Ovary (tissue), 9 donors: ENCODE measurements around the gene NDUFS6. TPM values are rescaled to one million over a fixed set of nuclear protein-coding genes. Genes with fewer than 3 reads are reported as not detected.

ENCODE experiments used
- DNase-seq, 5 donors: peaks; one replicate each; pipeline ENCODE4 v3.0.0-alpha.2; 2019 to 2020
- H3K27ac ChIP-seq, 2 donors: fragments of 200-600 bp; one replicate each; pipeline versions ENCODE4 v1.5.1 to v1.8.0; 2019 to 2022
- H3K27me3 ChIP-seq: fragments of 200-600 bp; one replicate; pipeline ENCODE4 v1.8.0; 2022
- H3K36me3 ChIP-seq: fragments of 200-600 bp; sonication (generic); one replicate; pipeline ENCODE4 v1.5.1; 2019
- H3K4me1 ChIP-seq: one replicate; pipeline ENCODE4 v1.8.1; 2013; ENCODE audit warnings: mild to moderate bottlenecking, moderate library complexity; ENCODE audit not compliant: insufficient read depth
- H3K4me3 ChIP-seq: fragments of 200-600 bp; sonication (generic); one replicate; pipeline ENCODE4 v1.5.1; 2017
- H3K9me3 ChIP-seq, 2 donors: fragments of 200-600 bp in 1 of 2; sonication (generic) in 1 of 2; one replicate each; pipeline versions ENCODE4 v1.5.1 to v1.8.1; 2013 to 2019; ENCODE audit warnings: mild to moderate bottlenecking in 1 of 2, moderate library complexity in 1 of 2
- EP300 ChIP-seq: sonication (generic); formaldehyde crosslinking; IDR thresholded peaks from one replicate; pipeline ENCODE4 v1.6.1; 2017; ENCODE audit warnings: antibody characterized with exemption
- POLR2A ChIP-seq: fragments of 450-650 bp; IDR thresholded peaks from one replicate; pipeline ENCODE4 v1.6.1; 2017; ENCODE audit warnings: antibody characterized with exemption, mild to moderate bottlenecking, moderate library complexity
- WGBS, 3 donors: extraction: QIAGEN DNeasy Blood & Tissue Kit in 1 of 3; methylation state at CpG; one replicate each; pipeline versions ENCODE4 v1.1.5 to v1.1.7; 2013 to 2017; 5-methylcytosine and 5-hydroxymethylcytosine counted together
- intact Hi-C, 4 donors: fragments of 100-400 bp; cut with DNase I; formaldehyde crosslinking; loops; one replicate each; pipeline versions ENCODE4 v1.11.0 to v1.15.1; 2022 to 2023
- polyA plus RNA-seq, 2 donors: library from polyadenylated mRNA; stranded (reverse); fragments of 200-250 nt in 1 of 2; fragments of 350-450 nt in 1 of 2; fragmentation: Illumina TruSeq in 1 of 2; extraction: RNeasy Lipid Tissue Mini Kit (QIAGEN cat#74804) in 1 of 2; gene quantifications; one replicate each; pipeline ENCODE4 v1.2.3, GENCODE V29; 2013 to 2014
- total RNA-seq, 7 donors: library from RNA; depleted of rRNA in 2 of 7; stranded (reverse); fragments of >200 nt in 2 of 7; fragmentation: NEBNext Ultra II Directional in 3 of 7; extraction: Animal tissue kit (Norgen Biotek cat#: 25700) in 3 of 7; gene quantifications; one replicate each; pipeline versions ENCODE4 v1.1.0 to v1.2.4, GENCODE V29; 2016 to 2023
- TF ChIP-seq, protein P1 (sequence below), 3 donors: fragments of 450-650 bp in 2 of 3; fragments of 200-600 bp in 1 of 3; IDR thresholded peaks; one replicate each; pipeline versions ENCODE4 v1.5.1 to v1.8.0; 2016 to 2022; ENCODE audit warnings: antibody characterized with exemption in 3 of 3, mild to moderate bottlenecking in 1 of 3
- donor health status: DM: no; HTN: no; CAD: no; lungs with moderate emphysema.
- donor health status: DM: no; HTN: no; CAD: no.
- donor health status: Bipolar disorder and iron deficiency.
- donor health status: DM: yes; HTN: yes; CAD: no.
- donor health status: DM: no; HTN: no; CAD: no.
- donor health status: DM: yes; HTN: yes; CAD: no.

The NDUFS6 gene
- total and polyA plus RNA-seq, 9 donors: 16.3 to 50.8 (median 21.5) TPM

DNA sequence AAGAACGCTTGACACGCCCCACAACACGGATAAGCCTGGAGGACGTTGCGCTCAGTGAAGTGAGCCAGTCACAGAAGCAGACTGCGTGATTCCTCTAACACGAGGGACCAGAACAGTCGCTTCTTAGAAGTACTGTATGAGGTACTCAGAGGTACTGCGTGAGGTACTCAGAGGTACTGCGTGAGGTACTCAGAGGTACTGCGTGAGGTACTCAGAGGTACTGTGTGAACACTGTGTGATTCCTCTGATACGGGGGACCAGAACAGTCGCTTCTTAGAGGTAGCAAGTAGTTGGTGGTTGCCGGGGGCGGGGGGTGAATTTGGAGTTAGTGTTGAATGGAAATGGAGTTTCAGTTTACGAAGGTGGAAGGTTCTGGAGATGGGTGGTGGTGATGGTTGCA lies 5.8 kb downstream of the NDUFS6 start:
- WGBS, 3 donors: 89 to 97% (median 95%) methylated on average over 16 of the region's 16 CpGs

DNA sequence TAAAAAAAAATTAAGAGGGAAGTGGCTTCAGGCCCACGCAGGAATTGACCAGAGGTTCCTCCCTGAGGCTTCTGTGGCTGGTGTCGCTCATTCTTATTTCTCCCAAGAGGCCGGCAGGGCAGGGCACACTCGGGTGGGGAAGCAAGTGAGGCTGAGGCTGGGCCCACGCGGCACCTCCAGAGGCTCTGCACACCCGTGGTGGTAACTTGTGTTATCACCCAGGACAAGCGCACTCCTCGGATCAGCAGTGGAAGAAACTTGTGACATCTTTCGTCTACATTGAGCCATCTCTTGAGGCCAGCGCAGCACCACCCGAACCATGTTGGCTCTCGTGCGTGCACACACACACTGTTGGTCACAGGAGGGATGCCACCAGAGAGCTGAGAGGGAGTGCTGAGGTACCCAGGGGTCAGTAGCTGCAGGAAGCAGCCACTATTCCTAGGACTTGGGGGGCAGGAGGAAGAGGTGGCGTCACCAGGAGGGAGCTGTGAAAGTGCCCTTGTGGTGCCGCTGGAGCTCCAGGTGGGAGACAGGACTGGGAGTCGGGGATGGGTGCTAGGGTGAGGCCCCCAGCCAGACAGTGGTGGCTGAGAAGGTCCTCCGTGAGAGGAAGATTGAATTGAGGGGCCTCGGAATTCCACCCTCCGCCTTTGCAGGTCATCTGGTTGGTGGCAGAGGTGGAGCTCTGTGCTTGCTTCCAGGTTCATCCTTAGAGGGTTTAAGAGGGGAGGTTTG lies 6.4 kb downstream of the NDUFS6 start:
- no peak overlapping the region for H3K27ac ChIP-seq
- no peak for TF ChIP-seq POLR2A
- TF ChIP-seq EP300: no peak
- TF ChIP-seq, protein P1, sequence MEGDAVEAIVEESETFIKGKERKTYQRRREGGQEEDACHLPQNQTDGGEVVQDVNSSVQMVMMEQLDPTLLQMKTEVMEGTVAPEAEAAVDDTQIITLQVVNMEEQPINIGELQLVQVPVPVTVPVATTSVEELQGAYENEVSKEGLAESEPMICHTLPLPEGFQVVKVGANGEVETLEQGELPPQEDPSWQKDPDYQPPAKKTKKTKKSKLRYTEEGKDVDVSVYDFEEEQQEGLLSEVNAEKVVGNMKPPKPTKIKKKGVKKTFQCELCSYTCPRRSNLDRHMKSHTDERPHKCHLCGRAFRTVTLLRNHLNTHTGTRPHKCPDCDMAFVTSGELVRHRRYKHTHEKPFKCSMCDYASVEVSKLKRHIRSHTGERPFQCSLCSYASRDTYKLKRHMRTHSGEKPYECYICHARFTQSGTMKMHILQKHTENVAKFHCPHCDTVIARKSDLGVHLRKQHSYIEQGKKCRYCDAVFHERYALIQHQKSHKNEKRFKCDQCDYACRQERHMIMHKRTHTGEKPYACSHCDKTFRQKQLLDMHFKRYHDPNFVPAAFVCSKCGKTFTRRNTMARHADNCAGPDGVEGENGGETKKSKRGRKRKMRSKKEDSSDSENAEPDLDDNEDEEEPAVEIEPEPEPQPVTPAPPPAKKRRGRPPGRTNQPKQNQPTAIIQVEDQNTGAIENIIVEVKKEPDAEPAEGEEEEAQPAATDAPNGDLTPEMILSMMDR (IDR thresholded peaks at IDR 0.05): no peak
- H3K4me3 ChIP-seq: no peak overlapping the region
- no peaks in the 10 kb centered on the region for H3K27me3 ChIP-seq
- no peak for DNase-seq
- no peaks in the 10 kb centered on the region for H3K4me1 ChIP-seq
- H3K9me3 ChIP-seq: no peaks in the 10 kb centered on the region
- 91 to 93% (median 93%) methylated on average over 20 of the region's 20 CpGs for WGBS, 3 donors
- intact Hi-C loops: no loop called here
- H3K36me3 ChIP-seq: no peaks in the 10 kb centered on the region

More for the DNA sequence above, 5.8 kb downstream of the NDUFS6 start:
- Histone ChIP-seq H3K27ac (no peak overlapping the region), H3K36me3 (no peaks in the 10 kb centered on the region), H3K9me3 (no peaks in the 10 kb centered on the region), H3K27me3 (no peaks in the 10 kb centered on the region), H3K4me3 (no peak overlapping the region), H3K4me1 (peaks cover under 1% of the 10 kb centered on the region)
- no peak for DNase-seq
- intact Hi-C loops: no loop called here
- TF ChIP-seq, protein P1 (IDR thresholded peaks at IDR 0.05): no peak
- TF ChIP-seq EP300 (no peak), POLR2A (no peak)

DNA sequence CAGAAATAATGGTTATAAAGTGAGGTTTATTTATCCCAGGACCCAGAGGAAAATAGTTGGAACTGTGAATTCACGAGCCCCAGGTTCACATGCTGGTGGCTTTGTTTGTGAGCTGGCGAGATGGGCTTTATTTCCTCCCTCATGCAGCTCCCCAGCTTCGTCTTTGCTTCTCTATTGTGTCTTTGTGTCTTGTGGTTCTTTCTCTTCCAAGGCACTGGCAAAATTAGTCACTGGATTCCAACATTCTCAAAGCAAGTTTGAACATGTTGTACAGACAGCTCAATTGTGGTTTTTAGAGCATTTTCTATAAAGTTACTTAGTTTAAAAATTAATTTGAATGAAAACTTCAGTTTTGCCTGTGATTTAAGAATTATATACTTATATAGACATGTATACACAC lies 7.2 kb downstream of the NDUFS6 start:
- Histone ChIP-seq H3K4me3 (no peak overlapping the region), H3K9me3 (no peaks in the 10 kb centered on the region), H3K36me3 (no peaks in the 10 kb centered on the region), H3K27me3 (no peaks in the 10 kb centered on the region), H3K27ac (no peak overlapping the region), H3K4me1 (no peaks in the 10 kb centered on the region)
- intact Hi-C loops: no loop called here
- 67 to 85% (median 68%) methylated on average over 3 of the region's 3 CpGs for WGBS, 3 donors
- DNase-seq: no peak
- TF ChIP-seq POLR2A: no peak
- TF ChIP-seq EP300: no peak
- TF ChIP-seq, protein P1 (IDR thresholded peaks at IDR 0.05): no peak

DNA sequence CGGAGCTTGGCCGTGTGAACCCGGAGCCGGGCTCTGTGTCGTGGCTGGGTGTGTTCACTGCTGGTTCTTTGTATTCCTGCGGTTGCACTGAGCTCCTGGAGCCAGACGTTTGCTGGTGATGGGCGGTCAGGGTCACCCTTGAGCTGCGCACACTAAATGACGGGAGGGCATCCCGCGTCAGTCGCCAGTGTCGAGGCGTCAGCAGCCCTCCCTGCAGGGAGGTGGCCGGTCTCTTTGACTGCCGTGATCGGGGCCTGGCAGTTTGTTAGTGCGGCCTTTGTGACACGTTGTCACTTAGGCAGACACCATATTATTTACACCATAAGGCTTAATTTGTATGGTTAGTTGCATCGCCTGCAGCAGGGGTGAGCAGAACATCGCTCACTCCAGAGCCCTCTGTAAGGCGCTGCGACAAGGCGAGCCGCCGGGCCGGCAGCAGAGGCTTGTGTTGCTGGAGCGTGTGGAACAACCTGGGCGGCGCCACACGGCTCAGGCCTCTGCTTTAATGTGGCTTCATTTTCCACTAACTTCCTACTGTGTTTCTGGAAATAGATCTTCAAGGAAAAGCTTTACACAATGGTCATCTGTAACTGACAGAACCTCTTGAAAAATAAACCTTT lies 8.3 kb downstream of the NDUFS6 start:
- no peak overlapping the region for H3K27ac ChIP-seq
- no peak overlapping the region for H3K4me3 ChIP-seq
- no peaks in the 10 kb centered on the region for H3K27me3 ChIP-seq
- peak in 1 of 5 donors; percentile 11 for DNase-seq
- no peaks in the 10 kb centered on the region for H3K4me1 ChIP-seq
- TF ChIP-seq EP300 (no peak), POLR2A (no peak)
- TF ChIP-seq, protein P1 (IDR thresholded peaks at IDR 0.05): no peak
- no peaks in the 10 kb centered on the region for H3K36me3 ChIP-seq
- no peaks in the 10 kb centered on the region for H3K9me3 ChIP-seq
- 89 to 92% (median 92%) methylated on average over 32 of the region's 32 CpGs for WGBS, 3 donors
- intact Hi-C loops: no loop called here
